GM23248 (cell line): ENCODE results near the gene BCL2L12.

Source experiments
- EZH2 ChIP-seq: fragments of 200-600 bp; sonication (generic); IDR thresholded peaks from 2 replicates; pipeline ENCODE4 v1.6.1; 2018; ENCODE audit warnings: antibody characterized with exemption, mild to moderate bottlenecking; ENCODE audit not compliant: insufficient read depth, poor library complexity, severe bottlenecking
- EZH2phosphoT487 ChIP-seq: fragments of 200-600 bp; sonication (generic); IDR thresholded peaks from 2 replicates; pipeline ENCODE4 v1.6.1; 2018; ENCODE audit warnings: antibody characterized with exemption, moderate library complexity, mild to moderate bottlenecking, low read depth; ENCODE audit not compliant: insufficient read depth

- TF ChIP-seq EZH2phosphoT487 (no peak), EZH2 (no peak)
Observed at GRCh38 chr19:49641688-49642491, 23.8 kb upstream of the BCL2L12 start, which contains the start of gene SCAF1.
